Lung (tissue), 12 donors: ENCODE data around the gene LIN54. TPM values are rescaled to one million over a fixed set of nuclear protein-coding genes. Genes with fewer than 3 reads are reported as not detected.
A peak's percentile ranks its signal among the peaks of the same experiment; 100 is the strongest.

Source experiments
- ATAC-seq: fragments of 200-7000 bp; cut with Tn5 transposase; one replicate; pipeline ENCODE4 v1.9.1; 2020; ENCODE audit warnings: moderate number of reproducible peaks; ENCODE audit not compliant: insufficient read depth, low FRiP score
- DNase-seq, 3 donors: peaks; one replicate each; pipeline ENCODE4 v3.0.0-alpha.2; 2013 to 2017
- H3K27ac ChIP-seq, 2 donors: one replicate each; pipeline ENCODE4 v1.5.1; 2013; ENCODE audit warnings: mild to moderate bottlenecking in 2 of 2, moderate library complexity in 2 of 2, control low read depth in 1 of 2, inconsistent platforms in 1 of 2, low read depth in 1 of 2, low read length in 1 of 2
- H3K27me3 ChIP-seq, 3 donors: one replicate each; pipeline ENCODE4 v1.5.1; 2013; ENCODE audit warnings: low read length in 2 of 3; ENCODE audit not compliant: control insufficient read depth in 3 of 3, insufficient read depth in 3 of 3
- H3K36me3 ChIP-seq, 4 donors: one replicate each; pipeline ENCODE4 v1.5.1; 2013; ENCODE audit warnings: low read length in 4 of 4, mild to moderate bottlenecking in 1 of 4, moderate library complexity in 1 of 4; ENCODE audit not compliant: control insufficient read depth in 4 of 4, insufficient read depth in 4 of 4
- H3K4me1 ChIP-seq, 5 donors: one replicate each; pipeline ENCODE4 v1.5.1; 2013; ENCODE audit warnings: low read length in 5 of 5, mild to moderate bottlenecking in 2 of 5, moderate library complexity in 1 of 5; ENCODE audit not compliant: control insufficient read depth in 5 of 5, insufficient read depth in 5 of 5
- H3K4me3 ChIP-seq: one replicate; pipeline ENCODE4 v1.5.1; 2013; ENCODE audit warnings: mild to moderate bottlenecking, control low read depth, moderate library complexity
- H3K9ac ChIP-seq, 2 donors: one replicate each; pipeline ENCODE4 v1.5.1; 2013; ENCODE audit warnings: low read length in 2 of 2, control low read depth in 1 of 2; ENCODE audit not compliant: insufficient read depth in 1 of 2
- H3K9me3 ChIP-seq, 4 donors: one replicate each; pipeline ENCODE4 v1.5.1; 2013; ENCODE audit warnings: low read length in 3 of 4, mild to moderate bottlenecking in 1 of 4, moderate library complexity in 1 of 4; ENCODE audit not compliant: control insufficient read depth in 4 of 4, insufficient read depth in 3 of 4
- CTCF ChIP-seq: IDR thresholded peaks from 2 replicates; pipeline ENCODE4 v1.5.1; 2012; ENCODE audit warnings: mild to moderate bottlenecking; ENCODE audit errors: control extremely low read depth, extremely low read depth
- WGBS, 2 donors: extraction: QIAGEN DNeasy Blood & Tissue Kit; methylation state at CpG; one replicate each; pipeline ENCODE4 v1.1.7; 2013; 5-methylcytosine and 5-hydroxymethylcytosine counted together
- polyA plus RNA-seq, 2 donors: library from polyadenylated mRNA; stranded (reverse); fragments of 200-250 nt; gene quantifications; one replicate each; pipeline ENCODE4 v1.2.1, GENCODE V29; 2013
- total RNA-seq, 2 donors: library from RNA; depleted of rRNA in 1 of 2; stranded (reverse); fragments of >200 nt in 1 of 2; gene quantifications; one replicate each; pipeline ENCODE4 v1.2.1, GENCODE V29; 2014 to 2021
- donor health status: control.
- donor health status: control.
- donor health status: Bipolar disorder and iron deficiency.
- donor health status: healthy.
- donor health status: DM: yes; HTN: yes; CAD: no.

LIN54 gene
- total and polyA plus RNA-seq, 4 donors, result 2.7 to 14.1 (median 7.3) TPM

- Histone ChIP-seq H3K9ac (peak overlapping the region; percentile 97 to 99), H3K9me3 (no peaks in the 10 kb centered on the region), H3K4me3 (peak overlapping the region; percentile 96), H3K27me3 (no peaks in the 10 kb centered on the region), H3K36me3 (peaks cover 6 to 10% (median 7%) of the 10 kb centered on the region in 4 donors), H3K4me1 (peaks cover 1 to 20% (median 9%) of the 10 kb centered on the region in 5 donors), H3K27ac (peak overlapping the region; percentile 96 to 100)
- ATAC-seq (no peak), DNase-seq (no peak)
- 0% methylated on average over 16 of the region's 16 CpGs for WGBS, 2 donors
- no peak for TF ChIP-seq CTCF
Measured at GRCh38 chr4:82890528-82890900, 120.1 kb downstream of the LIN54 start.

- H3K9me3 ChIP-seq, result no peaks in the 10 kb centered on the region
- H3K36me3 ChIP-seq, result peaks cover 3 to 9% (median 6%) of the 10 kb centered on the region in 4 donors
- peaks cover 1 to 20% (median 9%) of the 10 kb centered on the region in 5 donors for H3K4me1 ChIP-seq
- no peak for ATAC-seq
- 86% methylated on average over 6 of the region's 6 CpGs for WGBS, 2 donors
- no peak overlapping the region for H3K9ac ChIP-seq
- H3K4me3 ChIP-seq, result no peak overlapping the region
- DNase-seq, result no peak
- no peak overlapping the region for H3K27ac ChIP-seq
- H3K27me3 ChIP-seq, result no peaks in the 10 kb centered on the region
- no peak for TF ChIP-seq CTCF
Measured at GRCh38 chr4:82889287-82889686, 121.3 kb downstream of the LIN54 start.

- WGBS, 2 donors, result 62 to 75% methylated on average over 5 of the region's 5 CpGs
- no peaks in the 10 kb centered on the region for H3K27me3 ChIP-seq
- H3K4me1 ChIP-seq, result peaks cover 2 to 13% (median 7%) of the 10 kb centered on the region in 5 donors
- ATAC-seq, result no peak
- peak overlapping the region in 1 of 2 donors; percentile 42 for H3K9ac ChIP-seq
- no peak overlapping the region for H3K27ac ChIP-seq
- TF ChIP-seq CTCF, result no peak
- H3K9me3 ChIP-seq, result no peaks in the 10 kb centered on the region
- peaks cover 0 to 9% (median 2%) of the 10 kb centered on the region in 4 donors for H3K36me3 ChIP-seq
- DNase-seq, result peak in 1 of 3 donors; percentile 13
- H3K4me3 ChIP-seq, result no peak overlapping the region
Measured at GRCh38 chr4:82886147-82886942, 124.3 kb downstream of the LIN54 start.
